Measurements from ENCODE around the gene NRDE2. TPM values are rescaled to one million over a fixed set of nuclear protein-coding genes. Genes with fewer than 3 reads are reported as not detected.

Gene NRDE2
- total RNA-seq, 1 donor from 2014 or later, result 19.7 TPM

DNA sequence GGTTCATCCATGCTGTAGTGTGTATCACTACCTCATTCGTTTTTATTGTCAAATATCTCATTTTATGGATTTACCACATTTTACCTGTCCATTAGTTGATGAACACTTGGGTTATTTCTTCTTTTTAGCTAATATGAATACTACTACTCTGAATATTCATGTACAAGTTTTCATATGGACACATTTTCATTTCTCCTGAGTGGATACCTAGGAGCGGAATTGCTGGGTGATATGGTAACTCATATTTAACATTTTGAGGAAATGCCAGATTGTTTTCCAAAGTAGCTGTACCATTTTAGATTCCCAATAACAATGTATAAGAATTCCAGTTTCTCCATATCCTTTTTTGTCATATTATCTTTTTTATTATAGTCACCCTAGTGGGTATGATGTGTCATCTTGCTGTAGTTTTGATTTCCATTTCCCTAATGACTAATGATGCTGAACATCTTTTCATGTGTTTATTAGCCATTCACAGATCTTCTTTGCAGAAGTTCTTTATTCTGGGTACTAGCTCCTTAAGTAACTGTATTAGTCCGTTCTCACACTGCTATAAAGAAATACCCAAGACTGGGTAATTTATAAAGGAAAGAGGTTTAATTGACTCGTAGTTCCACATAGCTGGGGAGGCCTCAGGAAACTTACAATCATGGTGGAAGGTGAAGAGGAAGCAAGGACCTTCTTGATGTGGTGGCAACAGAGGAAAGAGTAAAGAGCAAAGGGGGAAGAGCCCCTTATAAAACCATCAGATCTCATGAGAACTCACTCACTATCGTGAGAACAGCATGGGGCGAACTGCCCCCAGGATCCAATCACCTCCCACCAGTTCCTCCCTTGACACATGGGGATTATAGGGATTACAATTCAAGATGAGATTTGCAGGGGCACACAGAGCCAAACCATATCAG, 11.9 kb downstream of the NRDE2 start:
- Mint-ChIP-seq H3K4me3 (ENCODE audit: unreplicated experiment) (no peak overlapping the region), H3K27ac (ENCODE audit: unreplicated experiment) (no peak overlapping the region)
- no peak for FAIRE-seq

DNA sequence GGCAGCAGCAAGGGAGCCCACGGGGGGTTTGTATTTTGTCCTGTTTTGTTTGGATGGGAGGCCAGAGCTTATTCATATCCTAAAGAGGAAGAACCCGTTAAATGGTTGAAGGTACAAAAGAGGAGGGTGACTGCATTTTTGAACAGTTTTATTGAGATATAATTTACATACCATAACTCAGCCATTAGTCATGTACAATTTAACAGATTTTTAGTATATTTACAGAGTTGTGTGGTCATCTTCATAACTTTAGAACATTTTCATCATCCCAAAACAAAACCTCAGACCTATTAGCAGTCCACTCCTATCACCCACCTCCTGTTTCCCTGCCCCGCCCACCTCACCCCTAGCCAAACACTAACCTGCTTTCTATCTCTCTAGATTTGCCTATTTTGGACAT, 12.6 kb downstream of the NRDE2 start:
- no peak overlapping the region for H3K4me3 Mint-ChIP-seq (ENCODE audit: unreplicated experiment)
- H3K4me2 ChIP-seq (ENCODE audit: low read length), result no peak overlapping the region
- H3K79me2 ChIP-seq (ENCODE audit: insufficient read depth, low read length), result peaks cover 34% of the 10 kb centered on the region
- no peak overlapping the region for H3K9ac ChIP-seq (ENCODE audit: low read length)
- FAIRE-seq, result no peak
- peaks cover 2% of the 10 kb centered on the region for H3K9me3 ChIP-seq (ENCODE audit: insufficient read depth, low read depth, low read length)
- no peaks in the 10 kb centered on the region for H3K27me3 ChIP-seq (ENCODE audit: insufficient read depth, low read length)
- DNase-seq (ENCODE audit: low read depth), result no peak
- H3K36me3 Mint-ChIP-seq (ENCODE audit: low read depth, unreplicated experiment), result peaks cover 15% of the 10 kb centered on the region
- H3K4me3 ChIP-seq (ENCODE audit: insufficient read depth, low read depth, low read length), result no peak overlapping the region
- H3K4me1 Mint-ChIP-seq (ENCODE audit: low read depth, unreplicated experiment), result no peaks in the 10 kb centered on the region
- H2AFZ ChIP-seq (ENCODE audit: low read depth, low read length), result no peak overlapping the region
- no peaks in the 10 kb centered on the region for H3K9me3 Mint-ChIP-seq (ENCODE audit: unreplicated experiment)
- no peaks in the 10 kb centered on the region for H3K27me3 Mint-ChIP-seq (ENCODE audit: low read depth, unreplicated experiment)
- TF ChIP-seq EZH2 (IDR thresholded peaks at IDR 0.05; ENCODE audit: insufficient read depth, low read length), result no peak
- TF ChIP-seq, protein P1, sequence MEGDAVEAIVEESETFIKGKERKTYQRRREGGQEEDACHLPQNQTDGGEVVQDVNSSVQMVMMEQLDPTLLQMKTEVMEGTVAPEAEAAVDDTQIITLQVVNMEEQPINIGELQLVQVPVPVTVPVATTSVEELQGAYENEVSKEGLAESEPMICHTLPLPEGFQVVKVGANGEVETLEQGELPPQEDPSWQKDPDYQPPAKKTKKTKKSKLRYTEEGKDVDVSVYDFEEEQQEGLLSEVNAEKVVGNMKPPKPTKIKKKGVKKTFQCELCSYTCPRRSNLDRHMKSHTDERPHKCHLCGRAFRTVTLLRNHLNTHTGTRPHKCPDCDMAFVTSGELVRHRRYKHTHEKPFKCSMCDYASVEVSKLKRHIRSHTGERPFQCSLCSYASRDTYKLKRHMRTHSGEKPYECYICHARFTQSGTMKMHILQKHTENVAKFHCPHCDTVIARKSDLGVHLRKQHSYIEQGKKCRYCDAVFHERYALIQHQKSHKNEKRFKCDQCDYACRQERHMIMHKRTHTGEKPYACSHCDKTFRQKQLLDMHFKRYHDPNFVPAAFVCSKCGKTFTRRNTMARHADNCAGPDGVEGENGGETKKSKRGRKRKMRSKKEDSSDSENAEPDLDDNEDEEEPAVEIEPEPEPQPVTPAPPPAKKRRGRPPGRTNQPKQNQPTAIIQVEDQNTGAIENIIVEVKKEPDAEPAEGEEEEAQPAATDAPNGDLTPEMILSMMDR (IDR thresholded peaks at IDR 0.05; ENCODE audit: insufficient read depth, low read depth, low read length), result no peak
- peak overlapping the region; percentile 3 for H3K27ac Mint-ChIP-seq (ENCODE audit: unreplicated experiment)
- H3K27ac ChIP-seq (ENCODE audit: low read depth, low read length), result no peak overlapping the region
- H3K4me1 ChIP-seq (ENCODE audit: insufficient read depth, low read length), result no peaks in the 10 kb centered on the region
- H4K20me1 ChIP-seq (ENCODE audit: insufficient read depth, low read length), result peaks cover 22% of the 10 kb centered on the region
- peaks cover 9% of the 10 kb centered on the region for H3K36me3 ChIP-seq (ENCODE audit: insufficient read depth, low read length)

More for the DNA sequence above, 11.9 kb downstream of the NRDE2 start:
- Mint-ChIP-seq H3K9me3 (ENCODE audit: unreplicated experiment) (no peaks in the 10 kb centered on the region), H3K27me3 (ENCODE audit: low read depth, unreplicated experiment) (no peaks in the 10 kb centered on the region), H3K4me1 (ENCODE audit: low read depth, unreplicated experiment) (no peaks in the 10 kb centered on the region), H3K36me3 (ENCODE audit: low read depth, unreplicated experiment) (peaks cover 17% of the 10 kb centered on the region)
- H3K9ac ChIP-seq (ENCODE audit: low read length), result no peak overlapping the region
- TF ChIP-seq EZH2 (IDR thresholded peaks at IDR 0.05; ENCODE audit: insufficient read depth, low read length), result no peak
- TF ChIP-seq, protein P1 (IDR thresholded peaks at IDR 0.05; ENCODE audit: insufficient read depth, low read depth, low read length), result no peak
- peaks cover 39% of the 10 kb centered on the region for H3K79me2 ChIP-seq (ENCODE audit: insufficient read depth, low read length)
- H3K27me3 ChIP-seq (ENCODE audit: insufficient read depth, low read length), result no peaks in the 10 kb centered on the region
- peaks cover 2% of the 10 kb centered on the region for H3K9me3 ChIP-seq (ENCODE audit: insufficient read depth, low read depth, low read length)
- no peak overlapping the region for H3K4me3 ChIP-seq (ENCODE audit: insufficient read depth, low read depth, low read length)
- no peaks in the 10 kb centered on the region for H3K4me1 ChIP-seq (ENCODE audit: insufficient read depth, low read length)
- no peak overlapping the region for H2AFZ ChIP-seq (ENCODE audit: low read depth, low read length)
- DNase-seq (ENCODE audit: low read depth), result no peak
- peaks cover 27% of the 10 kb centered on the region for H4K20me1 ChIP-seq (ENCODE audit: insufficient read depth, low read length)
- peaks cover 9% of the 10 kb centered on the region for H3K36me3 ChIP-seq (ENCODE audit: insufficient read depth, low read length)
- no peak overlapping the region for H3K4me2 ChIP-seq (ENCODE audit: low read length)
- H3K27ac ChIP-seq (ENCODE audit: low read depth, low read length), result no peak overlapping the region

DNA sequence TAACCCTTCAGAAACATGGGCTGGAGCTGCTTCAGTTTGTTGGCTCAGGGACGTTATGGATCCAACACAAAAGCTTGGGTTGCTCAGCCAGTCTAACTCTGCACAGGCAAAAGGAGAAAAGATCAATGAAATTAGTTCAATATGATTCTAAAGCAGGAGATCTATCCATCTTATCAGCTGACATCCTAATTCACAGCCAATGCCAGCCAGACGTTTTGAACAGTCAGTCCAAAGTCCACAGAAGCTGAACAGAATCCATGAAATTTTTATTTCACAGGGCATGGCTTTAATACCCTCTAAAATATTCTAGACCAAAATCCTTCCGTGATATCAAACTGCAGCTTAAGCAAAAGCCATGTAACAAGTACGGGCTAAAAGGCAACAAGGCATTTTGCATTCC, 13.7 kb downstream of the NRDE2 start:
- Histone ChIP-seq H3K79me2 (ENCODE audit: insufficient read depth, low read length) (peaks cover 24% of the 10 kb centered on the region), H2AFZ (ENCODE audit: low read depth, low read length) (no peak overlapping the region), H3K4me1 (ENCODE audit: insufficient read depth, low read length) (no peaks in the 10 kb centered on the region), H4K20me1 (ENCODE audit: insufficient read depth, low read length) (peaks cover 14% of the 10 kb centered on the region), H3K4me2 (ENCODE audit: low read length) (no peak overlapping the region), H3K4me3 (ENCODE audit: insufficient read depth, low read depth, low read length) (no peak overlapping the region), H3K27ac (ENCODE audit: low read depth, low read length) (no peak overlapping the region), H3K36me3 (ENCODE audit: insufficient read depth, low read length) (peaks cover 9% of the 10 kb centered on the region), H3K9ac (ENCODE audit: low read length) (no peak overlapping the region), H3K27me3 (ENCODE audit: insufficient read depth, low read length) (no peaks in the 10 kb centered on the region), H3K9me3 (ENCODE audit: insufficient read depth, low read depth, low read length) (peaks cover 2% of the 10 kb centered on the region)
- no peak overlapping the region for H3K4me3 Mint-ChIP-seq (ENCODE audit: unreplicated experiment)
- H3K27ac Mint-ChIP-seq (ENCODE audit: unreplicated experiment), result no peak overlapping the region
- no peak for TF ChIP-seq EZH2 (IDR thresholded peaks at IDR 0.05; ENCODE audit: insufficient read depth, low read length)
- TF ChIP-seq, protein P1 (IDR thresholded peaks at IDR 0.05; ENCODE audit: insufficient read depth, low read depth, low read length), result no peak
- no peaks in the 10 kb centered on the region for H3K9me3 Mint-ChIP-seq (ENCODE audit: unreplicated experiment)
- FAIRE-seq (no peak), DNase-seq (ENCODE audit: low read depth) (no peak)
- H3K4me1 Mint-ChIP-seq (ENCODE audit: low read depth, unreplicated experiment), result no peaks in the 10 kb centered on the region
- H3K27me3 Mint-ChIP-seq (ENCODE audit: low read depth, unreplicated experiment), result no peaks in the 10 kb centered on the region
- H3K36me3 Mint-ChIP-seq (ENCODE audit: low read depth, unreplicated experiment), result peaks cover 19% of the 10 kb centered on the region

All from astrocyte (in vitro differentiated cells and primary cell).